CD14-positive monocyte (primary cell): ENCODE results near the gene SYT2. TPM values are rescaled to one million over a fixed set of nuclear protein-coding genes. Genes with fewer than 3 reads are reported as not detected.

ENCODE experiments used
- DNase-seq, 3 donors: peaks; one replicate each; pipeline ENCODE4 v3.0.0-alpha.2; 2011 to 2022
- H2AFZ ChIP-seq: 2 replicates; pipeline ENCODE4 v1.6.0; 2012; ENCODE audit warnings: mild to moderate bottlenecking, low read depth, low read length, inconsistent platforms; ENCODE audit not compliant: insufficient read depth, poor library complexity, severe bottlenecking
- H3K27ac ChIP-seq, 2 donors: 1 replicate in 1 of 2; 2 replicates in 1 of 2; pipeline ENCODE4 v1.5.1; 2012 to 2013; ENCODE audit warnings: low read length in 2 of 2, control low read depth in 1 of 2, inconsistent platforms in 1 of 2, low read depth in 1 of 2, mild to moderate bottlenecking in 1 of 2
- H3K27me3 ChIP-seq, 2 donors: one replicate each; pipeline versions ENCODE4 v1.6.0 to v1.6.1; 2011 to 2013; ENCODE audit warnings: low read length in 2 of 2; ENCODE audit not compliant: control insufficient read depth in 2 of 2, insufficient read depth in 2 of 2
- H3K36me3 ChIP-seq, 2 donors: replicated peaks in 1 of 2; 1 replicate in 1 of 2; 2 replicates in 1 of 2; pipeline versions ENCODE4 v1.5.1 to v1.6.1; 2012 to 2013; ENCODE audit warnings: low read length in 2 of 2, control low read depth in 1 of 2, inconsistent platforms in 1 of 2, mild to moderate bottlenecking in 1 of 2; ENCODE audit not compliant: insufficient read depth in 2 of 2, control insufficient read depth in 1 of 2
- H3K4me1 ChIP-seq, 2 donors: 1 replicate in 1 of 2; 2 replicates in 1 of 2; pipeline versions ENCODE4 v1.5.1 to v1.6.1; 2012 to 2013; ENCODE audit warnings: low read length in 2 of 2, control low read depth in 1 of 2, inconsistent platforms in 1 of 2, mild to moderate bottlenecking in 1 of 2, moderate library complexity in 1 of 2; ENCODE audit not compliant: insufficient read depth in 2 of 2, control insufficient read depth in 1 of 2
- H3K4me2 ChIP-seq: replicated peaks from 2 replicates; pipeline ENCODE3; 2012; ENCODE audit warnings: low read length, moderate library complexity, mild to moderate bottlenecking; ENCODE audit not compliant: poor library complexity, severe bottlenecking; ENCODE audit errors: extremely low read depth
- H3K4me3 ChIP-seq, 3 experiments: fragments of 200-600 bp in 1 of 3; sonication (generic) in 1 of 3; replicated peaks in 1 of 3; 1 replicate in 2 of 3; 2 replicates in 1 of 3; pipeline ENCODE4 v1.5.1; 2011 to 2013; ENCODE audit warnings: low read length in 3 of 3, mild to moderate bottlenecking in 3 of 3, control low read depth in 2 of 3, low read depth in 2 of 3, inconsistent platforms in 1 of 3, moderate library complexity in 1 of 3
- H3K79me2 ChIP-seq: 2 replicates; pipeline ENCODE4 v1.6.0; 2012; ENCODE audit warnings: mild to moderate bottlenecking, control low read depth, inconsistent platforms, low read length, moderate library complexity; ENCODE audit not compliant: insufficient read depth
- H3K9ac ChIP-seq: 2 replicates; pipeline ENCODE4 v1.6.0; 2017; ENCODE audit warnings: low read length, mild to moderate bottlenecking; ENCODE audit not compliant: insufficient read depth, poor library complexity, severe bottlenecking
- H3K9me3 ChIP-seq, 2 donors: replicated peaks in 1 of 2; 1 replicate in 1 of 2; 2 replicates in 1 of 2; pipeline versions ENCODE4 v1.5.1 to v1.6.1; 2012 to 2013; ENCODE audit warnings: low read length in 2 of 2, control low read depth in 1 of 2; ENCODE audit not compliant: control insufficient read depth in 1 of 2, insufficient read depth in 1 of 2
- H4K20me1 ChIP-seq: 2 replicates; pipeline ENCODE4 v1.6.0; 2012; ENCODE audit warnings: mild to moderate bottlenecking, low read length, control low read depth, moderate library complexity; ENCODE audit not compliant: insufficient read depth
- H3K27ac Mint-ChIP-seq, 7 donors: one replicate each; pipeline ENCODE4 v1.8.0; 2020; ENCODE audit warnings: mild to moderate bottlenecking in 7 of 7, mixed read lengths in 7 of 7, moderate library complexity in 6 of 7, inconsistent platforms in 2 of 7
- H3K27me3 Mint-ChIP-seq, 3 donors: one replicate each; pipeline ENCODE4 v1.8.0; 2021 to 2022; ENCODE audit warnings: low read depth in 3 of 3, mild to moderate bottlenecking in 3 of 3, mixed read lengths in 3 of 3, moderate library complexity in 3 of 3, inconsistent platforms in 1 of 3
- H3K36me3 Mint-ChIP-seq, 2 donors: one replicate each; pipeline ENCODE4 v1.8.0; 2020; ENCODE audit warnings: mixed read lengths in 2 of 2, inconsistent platforms in 1 of 2, mild to moderate bottlenecking in 1 of 2
- H3K4me1 Mint-ChIP-seq: one replicate; pipeline ENCODE4 v1.8.0; 2020; ENCODE audit warnings: mild to moderate bottlenecking, mixed read lengths
- H3K4me3 Mint-ChIP-seq, 2 donors: one replicate each; pipeline ENCODE4 v1.8.0; 2020; ENCODE audit warnings: mild to moderate bottlenecking in 2 of 2, mixed read lengths in 2 of 2, moderate library complexity in 1 of 2
- H3K9me3 Mint-ChIP-seq, 7 donors: one replicate each; pipeline ENCODE4 v1.8.0; 2020 to 2022; ENCODE audit warnings: mixed read lengths in 7 of 7, mild to moderate bottlenecking in 6 of 7, moderate library complexity in 6 of 7, inconsistent platforms in 2 of 7
- WGBS: methylation state at CpG from one replicate; pipeline ENCODE4 v1.1.5; 2013; ENCODE audit warnings: missing lambda C conversion rate; ENCODE audit not compliant: insufficient coverage; 5-methylcytosine and 5-hydroxymethylcytosine counted together
- intact Hi-C, 2 donors: fragments of 100-400 bp; cut with micrococcal nuclease; formaldehyde crosslinking; loops; one replicate each; pipeline versions ENCODE4 v1.15.0 to v1.15.1; 2023
- polyA plus RNA-seq, 3 donors: library from polyadenylated mRNA; depleted of rRNA in 1 of 3; unstranded in 2 of 3; stranded (reverse) in 1 of 3; fragments of 300-500 nt in 2 of 3; fragments of >200 nt in 1 of 3; fragmentation: Illumina TruSeq in 2 of 3; gene quantifications; 1 replicate in 2 of 3; 2 replicates in 1 of 3; pipeline ENCODE4 v1.2.3, GENCODE V29; 2012 to 2021
- TF ChIP-seq, protein P1 (sequence below): fragments of 200-600 bp; IDR thresholded peaks from one replicate; pipeline ENCODE4 v1.8.0; 2022; ENCODE audit warnings: antibody characterized with exemption, mild to moderate bottlenecking

The SYT2 gene
- polyA plus RNA-seq, 3 donors = not detected

DNA sequence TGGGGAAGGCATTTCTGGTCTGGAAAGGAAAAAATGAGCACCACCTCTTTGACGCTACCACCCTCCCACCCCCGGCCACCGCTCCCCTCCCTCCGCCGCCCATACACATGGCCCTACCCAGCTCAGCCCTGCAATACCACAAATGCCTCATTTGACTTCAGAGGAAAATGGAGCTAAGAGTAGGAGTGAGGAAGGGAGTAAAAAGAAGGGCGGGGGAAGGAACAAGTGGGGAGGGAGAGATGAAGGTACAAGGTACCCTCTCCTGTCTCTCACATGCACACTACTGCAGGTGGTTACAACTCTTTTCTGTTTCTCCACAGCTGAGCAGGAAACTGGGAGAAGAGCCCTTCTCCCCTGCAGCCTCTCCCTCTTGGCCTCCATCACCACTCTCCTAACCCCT lies 7.1 kb downstream of the SYT2 start:
- Histone ChIP-seq H3K27ac (no peak overlapping the region), H3K27me3 (peaks cover 44 to 82% of the 10 kb centered on the region in 2 donors), H3K9me3 (peaks cover 0 to 2% of the 10 kb centered on the region in 2 donors), H3K4me3 (no peak overlapping the region), H3K4me1 (peaks cover 3 to 5% of the 10 kb centered on the region in 2 donors), H2AFZ (no peak overlapping the region), H3K36me3 (no peaks in the 10 kb centered on the region), H3K9ac (no peak overlapping the region), H4K20me1 (no peaks in the 10 kb centered on the region), H3K4me2 (no peak overlapping the region), H3K79me2 (no peaks in the 10 kb centered on the region)
- WGBS = no CpG with 5 or more reads among the region's 6 CpGs
- TF ChIP-seq, protein P1, sequence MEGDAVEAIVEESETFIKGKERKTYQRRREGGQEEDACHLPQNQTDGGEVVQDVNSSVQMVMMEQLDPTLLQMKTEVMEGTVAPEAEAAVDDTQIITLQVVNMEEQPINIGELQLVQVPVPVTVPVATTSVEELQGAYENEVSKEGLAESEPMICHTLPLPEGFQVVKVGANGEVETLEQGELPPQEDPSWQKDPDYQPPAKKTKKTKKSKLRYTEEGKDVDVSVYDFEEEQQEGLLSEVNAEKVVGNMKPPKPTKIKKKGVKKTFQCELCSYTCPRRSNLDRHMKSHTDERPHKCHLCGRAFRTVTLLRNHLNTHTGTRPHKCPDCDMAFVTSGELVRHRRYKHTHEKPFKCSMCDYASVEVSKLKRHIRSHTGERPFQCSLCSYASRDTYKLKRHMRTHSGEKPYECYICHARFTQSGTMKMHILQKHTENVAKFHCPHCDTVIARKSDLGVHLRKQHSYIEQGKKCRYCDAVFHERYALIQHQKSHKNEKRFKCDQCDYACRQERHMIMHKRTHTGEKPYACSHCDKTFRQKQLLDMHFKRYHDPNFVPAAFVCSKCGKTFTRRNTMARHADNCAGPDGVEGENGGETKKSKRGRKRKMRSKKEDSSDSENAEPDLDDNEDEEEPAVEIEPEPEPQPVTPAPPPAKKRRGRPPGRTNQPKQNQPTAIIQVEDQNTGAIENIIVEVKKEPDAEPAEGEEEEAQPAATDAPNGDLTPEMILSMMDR = no peak
- Mint-ChIP-seq H3K36me3 (no peaks in the 10 kb centered on the region), H3K27me3 (peaks cover 55 to 76% (median 70%) of the 10 kb centered on the region in 3 donors), H3K27ac (no peak overlapping the region), H3K4me1 (peaks cover 7% of the 10 kb centered on the region), H3K9me3 (peaks cover 0 to 2% (median 0%) of the 10 kb centered on the region in 7 donors), H3K4me3 (peak overlapping the region in 1 of 2 donors; percentile 62)
- DNase-seq = no peak
- intact Hi-C loops = no loop called here

- Mint-ChIP-seq H3K9me3 (no peaks in the 10 kb centered on the region), H3K4me1 (peaks cover 9% of the 10 kb centered on the region), H3K27me3 (peaks cover 56 to 76% (median 65%) of the 10 kb centered on the region in 3 donors), H3K27ac (peak overlapping the region in 1 of 7 donors; percentile 41), H3K36me3 (no peaks in the 10 kb centered on the region), H3K4me3 (peak overlapping the region in 1 of 2 donors; percentile 65)
- peaks cover 43 to 82% of the 10 kb centered on the region in 2 donors for H3K27me3 ChIP-seq
- no peak overlapping the region for H3K4me2 ChIP-seq
- H3K4me1 ChIP-seq = peaks cover 5% of the 10 kb centered on the region in 2 donors
- H3K9me3 ChIP-seq = no peaks in the 10 kb centered on the region
- DNase-seq = no peak
- H3K79me2 ChIP-seq = no peaks in the 10 kb centered on the region
- H3K4me3 ChIP-seq = no peak overlapping the region
- H3K36me3 ChIP-seq = no peaks in the 10 kb centered on the region
- H3K27ac ChIP-seq = no peak overlapping the region
- TF ChIP-seq, protein P1 = no peak
- intact Hi-C loops = no loop called here
- no peaks in the 10 kb centered on the region for H4K20me1 ChIP-seq
- 50% methylated on average over 2 of the region's 5 CpGs for WGBS
- H2AFZ ChIP-seq = no peak overlapping the region
- H3K9ac ChIP-seq = no peak overlapping the region
Measured at GRCh38 chr1:202702088-202702487, 8.2 kb downstream of the SYT2 start.
